Left ventricle myocardium inferior (tissue), 1 donor: Measurements from ENCODE around the gene ARGLU1. TPM values are rescaled to one million over a fixed set of nuclear protein-coding genes. Genes with fewer than 3 reads are reported as not detected.

Source experiments
- DNase-seq: peaks from one replicate; pipeline ENCODE4 v3.0.0-alpha.2; 2020
- H3K27ac ChIP-seq: fragments of 200-600 bp; replicated peaks from 2 replicates; pipeline ENCODE4 v1.8.0; 2021
- H3K27me3 ChIP-seq: fragments of 200-600 bp; 2 replicates; pipeline ENCODE4 v1.8.0; 2021; ENCODE audit warnings: low read depth
- H3K36me3 ChIP-seq: fragments of 200-600 bp; 2 replicates; pipeline ENCODE4 v1.8.0; 2021
- H3K4me1 ChIP-seq: fragments of 200-600 bp; 2 replicates; pipeline ENCODE4 v1.8.0; 2021
- H3K4me3 ChIP-seq: fragments of 200-600 bp; 2 replicates; pipeline ENCODE4 v1.8.0; 2021; ENCODE audit warnings: mild to moderate bottlenecking, moderate library complexity
- H3K9me3 ChIP-seq: fragments of 200-600 bp; replicated peaks from 2 replicates; pipeline ENCODE4 v1.8.0; 2021
- CTCF ChIP-seq: fragments of 200-600 bp; IDR thresholded peaks from 2 replicates; pipeline ENCODE4 v1.8.0; 2021; ENCODE audit warnings: antibody characterized with exemption, mild to moderate bottlenecking, borderline replicate concordance
- intact Hi-C: fragments of 100-400 bp; cut with micrococcal nuclease; formaldehyde crosslinking; loops from one replicate; pipeline ENCODE4 v1.11.0; 2022
- total RNA-seq: library from RNA; stranded (reverse); fragmentation: NEBNext Ultra II Directional; extraction: Animal tissue kit (Norgen Biotek cat#: 25700); gene quantifications from one replicate; pipeline ENCODE4 v1.2.1, GENCODE V29; 2021
- donor health status: DM: no; HTN: yes; CAD: no; lungs with severe emphysema.

The ARGLU1 gene
- total RNA-seq, 1 donor from 2014 or later, result 29.0 TPM

- TF ChIP-seq CTCF, result no peak
- no peak for DNase-seq
- Histone ChIP-seq H3K4me3 (no peak overlapping the region), H3K36me3 (no peaks in the 10 kb centered on the region), H3K9me3 (no peaks in the 10 kb centered on the region), H3K4me1 (peaks cover 21% of the 10 kb centered on the region), H3K27ac (no peak overlapping the region), H3K27me3 (no peaks in the 10 kb centered on the region)
- intact Hi-C loops, result no loop called here
These were observed 32.2 kb upstream of the ARGLU1 start for GRCh38 chr13:106599875-106600797.

GRCh38 chr13:106597749-106598395 is 29.9 kb upstream of the ARGLU1 start:
- DNase-seq, result no peak
- Histone ChIP-seq H3K27me3 (no peaks in the 10 kb centered on the region), H3K4me1 (peaks cover 21% of the 10 kb centered on the region), H3K9me3 (no peaks in the 10 kb centered on the region), H3K27ac (peak overlapping the region; percentile 68), H3K36me3 (no peaks in the 10 kb centered on the region), H3K4me3 (no peak overlapping the region)
- TF ChIP-seq CTCF, result no peak
- intact Hi-C loops, result no loop called here

GRCh38 chr13:106597186-106597585 is 29.2 kb upstream of the ARGLU1 start:
- intact Hi-C loops, result no loop called here
- H3K4me1 ChIP-seq, result peaks cover 21% of the 10 kb centered on the region
- no peaks in the 10 kb centered on the region for H3K9me3 ChIP-seq
- TF ChIP-seq CTCF, result no peak
- H3K36me3 ChIP-seq, result no peaks in the 10 kb centered on the region
- H3K4me3 ChIP-seq, result no peak overlapping the region
- H3K27me3 ChIP-seq, result no peaks in the 10 kb centered on the region
- H3K27ac ChIP-seq, result peak overlapping the region; percentile 68
- DNase-seq, result peak; percentile 77

- Histone ChIP-seq H3K4me1 (peaks cover 21% of the 10 kb centered on the region), H3K36me3 (no peaks in the 10 kb centered on the region), H3K27me3 (no peaks in the 10 kb centered on the region), H3K4me3 (no peak overlapping the region), H3K27ac (peak overlapping the region; percentile 68), H3K9me3 (no peaks in the 10 kb centered on the region)
- DNase-seq, result no peak
- TF ChIP-seq CTCF, result no peak
- intact Hi-C loops, result no loop called here
These were observed 28.5 kb upstream of the ARGLU1 start for GRCh38 chr13:106596275-106596937.

- Histone ChIP-seq H3K27ac (no peak overlapping the region), H3K36me3 (no peaks in the 10 kb centered on the region), H3K4me1 (peaks cover 19% of the 10 kb centered on the region), H3K27me3 (no peaks in the 10 kb centered on the region), H3K4me3 (no peak overlapping the region), H3K9me3 (no peaks in the 10 kb centered on the region)
- peak; percentile 51 for DNase-seq
- intact Hi-C loops, result no loop called here
- no peak for TF ChIP-seq CTCF
These were observed 27.7 kb upstream of the ARGLU1 start for GRCh38 chr13:106595625-106596024.
